ENCODE results near the gene GAS6. TPM values are rescaled to one million over a fixed set of nuclear protein-coding genes. Genes with fewer than 3 reads are reported as not detected.

GAS6 gene
- total RNA-seq, 2 donors from 2014 or later, result 83.0 to 145 TPM

DNA sequence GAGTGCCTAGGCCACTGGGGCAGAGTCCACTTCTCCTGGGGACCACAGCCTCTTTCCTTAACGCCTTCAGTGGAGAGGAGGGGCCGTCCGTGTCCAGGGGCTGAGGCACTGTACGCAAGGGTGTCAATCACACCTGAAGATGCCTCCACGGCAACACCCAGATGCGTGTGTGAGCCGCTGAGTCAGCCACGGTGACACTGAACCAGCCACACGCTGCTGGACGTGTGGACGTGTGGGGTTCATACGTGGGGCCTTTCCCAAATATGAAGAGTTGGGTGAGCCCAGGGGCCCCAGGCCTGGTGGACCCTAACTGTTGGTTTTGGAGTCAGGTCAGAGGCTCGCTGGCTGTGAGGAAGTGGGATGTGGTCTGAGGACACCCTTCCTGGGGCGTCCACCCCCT lies 53.2 kb downstream of the GAS6 start:
- DNase-seq (no peak), ATAC-seq (no peak)
- H3K9me3 ChIP-seq, result no peaks in the 10 kb centered on the region
- H3K27me3 ChIP-seq, result no peaks in the 10 kb centered on the region
- intact Hi-C loops (cut with DNase I), result loop anchor here (5.0 kb wide), 1 partner anchor 132 kb away; no protein-coding TSS in a partner anchor
- WGBS, 2 donors, result 91 to 93% methylated on average over 7 to 14 of the region's 14 CpGs
- TF ChIP-seq POLR2A (IDR thresholded peaks at IDR 0.05), result no peak
- TF ChIP-seq, protein P1, sequence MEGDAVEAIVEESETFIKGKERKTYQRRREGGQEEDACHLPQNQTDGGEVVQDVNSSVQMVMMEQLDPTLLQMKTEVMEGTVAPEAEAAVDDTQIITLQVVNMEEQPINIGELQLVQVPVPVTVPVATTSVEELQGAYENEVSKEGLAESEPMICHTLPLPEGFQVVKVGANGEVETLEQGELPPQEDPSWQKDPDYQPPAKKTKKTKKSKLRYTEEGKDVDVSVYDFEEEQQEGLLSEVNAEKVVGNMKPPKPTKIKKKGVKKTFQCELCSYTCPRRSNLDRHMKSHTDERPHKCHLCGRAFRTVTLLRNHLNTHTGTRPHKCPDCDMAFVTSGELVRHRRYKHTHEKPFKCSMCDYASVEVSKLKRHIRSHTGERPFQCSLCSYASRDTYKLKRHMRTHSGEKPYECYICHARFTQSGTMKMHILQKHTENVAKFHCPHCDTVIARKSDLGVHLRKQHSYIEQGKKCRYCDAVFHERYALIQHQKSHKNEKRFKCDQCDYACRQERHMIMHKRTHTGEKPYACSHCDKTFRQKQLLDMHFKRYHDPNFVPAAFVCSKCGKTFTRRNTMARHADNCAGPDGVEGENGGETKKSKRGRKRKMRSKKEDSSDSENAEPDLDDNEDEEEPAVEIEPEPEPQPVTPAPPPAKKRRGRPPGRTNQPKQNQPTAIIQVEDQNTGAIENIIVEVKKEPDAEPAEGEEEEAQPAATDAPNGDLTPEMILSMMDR (IDR thresholded peaks at IDR 0.05), result no peak
- H3K27ac ChIP-seq, result no peak overlapping the region
- H3K4me3 ChIP-seq, result no peak overlapping the region
- H3K36me3 ChIP-seq (replicated peaks in 1 of 2; ENCODE audit: insufficient read depth in 1 of 2, low read depth in 2 of 2), result no peaks in the 10 kb centered on the region
- peaks cover 24% of the 10 kb centered on the region for H3K4me1 ChIP-seq

DNA sequence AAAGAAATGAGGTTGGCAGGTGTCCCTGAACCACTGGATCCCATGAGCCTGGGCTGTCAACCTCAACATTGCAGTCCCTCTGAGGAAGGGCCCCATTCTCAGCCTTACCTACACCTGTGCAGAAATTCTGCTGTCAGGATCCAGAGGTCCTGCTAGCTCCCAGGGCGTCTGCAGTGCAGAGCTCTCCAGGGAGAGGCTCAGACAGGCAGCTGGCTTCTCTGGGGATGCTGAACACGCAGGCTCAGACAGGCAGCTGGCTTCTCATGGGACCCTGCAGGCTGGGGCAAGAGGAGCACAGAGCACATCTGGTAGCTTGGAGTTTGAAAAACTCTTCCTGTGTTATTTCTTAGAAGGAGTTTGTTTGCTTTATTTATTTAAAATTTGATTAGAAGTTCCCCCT lies 53.9 kb downstream of the GAS6 start:
- no peak for ATAC-seq
- H3K4me3 ChIP-seq, result no peak overlapping the region
- no peaks in the 10 kb centered on the region for H3K27me3 ChIP-seq
- DNase-seq, result no peak
- H3K4me1 ChIP-seq, result peaks cover 17% of the 10 kb centered on the region
- no peak overlapping the region for H3K27ac ChIP-seq
- H3K9me3 ChIP-seq, result no peaks in the 10 kb centered on the region
- TF ChIP-seq, protein P1 (IDR thresholded peaks at IDR 0.05), result no peak
- TF ChIP-seq POLR2A (IDR thresholded peaks at IDR 0.05), result no peak
- WGBS, 2 donors, result 72 to 78% methylated on average over 1 to 2 of the region's 2 CpGs
- intact Hi-C loops (cut with DNase I), result loop anchor here (5.0 to 10.0 kb wide), 2 partner anchors 132 to 205 kb away; no protein-coding TSS in a partner anchor
- no peaks in the 10 kb centered on the region for H3K36me3 ChIP-seq (replicated peaks in 1 of 2; ENCODE audit: insufficient read depth in 1 of 2, low read depth in 2 of 2)

DNA sequence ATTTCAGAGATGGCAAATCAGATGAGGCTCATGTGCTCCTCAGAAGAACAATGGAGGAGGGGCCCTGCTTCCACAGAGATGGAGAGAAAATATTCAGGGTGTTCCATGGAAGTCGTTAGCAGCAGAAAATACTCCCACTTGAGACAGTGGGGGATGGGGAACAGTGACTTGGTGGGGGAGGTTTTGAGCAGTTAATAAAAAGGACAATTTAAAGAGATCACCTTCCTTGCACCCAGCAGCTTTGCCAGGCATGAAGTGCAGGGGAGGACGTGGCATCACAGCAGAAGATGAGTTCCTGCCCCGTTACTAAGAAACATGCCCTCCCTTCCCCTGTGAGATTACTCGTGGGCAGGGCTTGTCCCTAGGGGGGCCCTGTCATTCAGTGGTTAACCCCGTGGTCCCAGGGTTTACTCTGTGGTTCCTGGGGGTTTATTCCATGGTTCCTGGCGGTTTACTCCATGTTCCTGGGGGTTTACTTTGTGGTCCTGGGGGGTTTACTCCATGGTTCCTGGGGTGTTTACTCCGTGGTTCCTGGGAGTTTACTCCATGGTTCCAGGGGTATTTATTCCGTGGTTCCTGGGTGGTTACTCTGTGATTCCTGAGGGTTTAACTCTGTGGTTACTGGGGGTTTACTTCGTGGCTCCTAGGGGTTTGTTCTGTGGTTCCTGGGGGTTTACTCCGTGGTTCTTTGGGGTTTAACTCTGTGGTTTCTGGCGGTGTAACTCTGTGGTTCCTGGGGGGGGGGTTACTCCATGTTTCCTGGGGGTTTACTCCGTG lies 55.6 kb downstream of the GAS6 start:
- no peak overlapping the region for H3K27ac ChIP-seq
- DNase-seq (no peak), ATAC-seq (no peak)
- H3K4me1 ChIP-seq, result peaks cover 2% of the 10 kb centered on the region
- H3K27me3 ChIP-seq, result no peaks in the 10 kb centered on the region
- no peaks in the 10 kb centered on the region for H3K36me3 ChIP-seq (replicated peaks in 1 of 2; ENCODE audit: insufficient read depth in 1 of 2, low read depth in 2 of 2)
- no peak for TF ChIP-seq POLR2A (IDR thresholded peaks at IDR 0.05)
- TF ChIP-seq, protein P1 (IDR thresholded peaks at IDR 0.05), result no peak
- no peak overlapping the region for H3K4me3 ChIP-seq
- intact Hi-C loops (cut with DNase I), result loop anchor here (10.0 kb wide), 1 partner anchor 207 kb away; no protein-coding TSS in a partner anchor
- 66 to 84% methylated on average over 12 of the region's 12 CpGs for WGBS, 2 donors
- no peaks in the 10 kb centered on the region for H3K9me3 ChIP-seq

DNA sequence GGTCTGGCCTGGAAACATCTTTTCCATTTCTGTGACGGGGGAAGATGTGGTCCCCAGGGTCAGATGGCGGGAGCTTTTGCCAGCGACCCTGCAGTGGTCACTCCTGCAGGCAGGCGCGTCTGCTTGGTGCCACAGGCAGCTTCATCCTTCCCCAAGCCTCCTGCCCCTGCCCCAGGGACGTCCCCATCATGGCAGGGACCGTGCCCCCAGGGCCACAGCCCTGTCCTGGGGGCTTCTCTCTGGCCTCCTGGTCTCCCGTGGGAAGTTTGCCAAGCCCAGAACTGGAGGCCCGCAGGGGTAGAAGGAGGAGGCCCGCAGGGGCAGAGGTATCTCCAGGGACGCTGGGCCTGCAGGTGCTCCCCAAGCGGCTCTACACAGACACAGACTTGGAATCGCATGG lies 57.4 kb downstream of the GAS6 start:
- Histone ChIP-seq H3K4me1 (no peaks in the 10 kb centered on the region), H3K27me3 (no peaks in the 10 kb centered on the region), H3K4me3 (no peak overlapping the region), H3K36me3 (replicated peaks in 1 of 2; ENCODE audit: insufficient read depth in 1 of 2, low read depth in 2 of 2) (no peaks in the 10 kb centered on the region), H3K9me3 (no peaks in the 10 kb centered on the region), H3K27ac (no peak overlapping the region)
- ATAC-seq (no peak), DNase-seq (no peak)
- intact Hi-C loops (cut with DNase I), result loop anchor here (10.0 kb wide), 1 partner anchor 208 kb away; no protein-coding TSS in a partner anchor
- TF ChIP-seq, protein P1 (IDR thresholded peaks at IDR 0.05), result no peak
- no peak for TF ChIP-seq POLR2A (IDR thresholded peaks at IDR 0.05)
- whole genome bisulfite sequencing, 2 donors, result 72 to 89% methylated on average over 3 to 12 of the region's 13 CpGs
